ENCODE measurements around the gene TEKTIP1.
A peak's percentile ranks its signal among the peaks of the same experiment; 100 is the strongest.
"Not testable (repeated sequence)": the region's sequence is repeated elsewhere in the genome, so short reads cannot be mapped to it uniquely, and the experiment has no call there.

TEKTIP1 gene

GRCh38 chr19:3557461-3558248 lies 18.7 kb downstream of the TEKTIP1 start, which contains the start of gene MFSD12:
TSS of gene MFSD12 (minus strand) at chr19:3557586. CDS start at chr19:3557403, 183 bp downstream.
- DNase-seq (ENCODE audit: low read depth, low spot score), result peak; percentile 89

GRCh38 chr19:3563709-3564524 lies 24.9 kb downstream of the TEKTIP1 start:
- DNase-seq (ENCODE audit: low read depth, low spot score), result no peak

GRCh38 chr19:3565139-3565538 lies 26.2 kb downstream of the TEKTIP1 start:
- no peak for DNase-seq (ENCODE audit: low read depth, low spot score)

GRCh38 chr19:3570042-3570441 lies 31.1 kb downstream of the TEKTIP1 start:
- DNase-seq (ENCODE audit: low read depth, low spot score), result not testable (repeated sequence)

GRCh38 chr19:3570606-3571011 lies 31.6 kb downstream of the TEKTIP1 start:
- no peak for DNase-seq (ENCODE audit: low read depth, low spot score)

GRCh38 chr19:3572132-3572854 lies 33.3 kb downstream of the TEKTIP1 start:
- DNase-seq (ENCODE audit: low read depth, low spot score), result peak; percentile 99

- DNase-seq (ENCODE audit: low read depth, low spot score), result no peak
Measured at GRCh38 chr19:3572855-3573161, 33.8 kb downstream of the TEKTIP1 start, which contains the start of gene HMG20B. TSS of gene HMG20B (plus strand) at chr19:3572944. CDS start at chr19:3573310, 366 bp downstream.

GRCh38 chr19:3573162-3573857 lies 34.3 kb downstream of the TEKTIP1 start:
- no peak for DNase-seq (ENCODE audit: low read depth, low spot score)

GRCh38 chr19:3573858-3574637 lies 35.1 kb downstream of the TEKTIP1 start:
- peak; percentile 59 for DNase-seq (ENCODE audit: low read depth, low spot score)

- DNase-seq (ENCODE audit: low read depth, low spot score), result no peak
Measured at GRCh38 chr19:3575260-3575741, 36.3 kb downstream of the TEKTIP1 start.

GRCh38 chr19:3575949-3576673 lies 37.1 kb downstream of the TEKTIP1 start:
- no peak for DNase-seq (ENCODE audit: low read depth, low spot score)

GRCh38 chr19:3576696-3577443 lies 37.9 kb downstream of the TEKTIP1 start:
- DNase-seq (ENCODE audit: low read depth, low spot score), result no peak

GRCh38 chr19:3577723-3578344 lies 38.9 kb downstream of the TEKTIP1 start:
- DNase-seq (ENCODE audit: low read depth, low spot score), result no peak

- DNase-seq (ENCODE audit: low read depth, low spot score), result no peak
Measured at GRCh38 chr19:3578390-3578789, 39.4 kb downstream of the TEKTIP1 start.

- DNase-seq (ENCODE audit: low read depth, low spot score), result no peak
Measured at GRCh38 chr19:3580156-3580934, 41.4 kb downstream of the TEKTIP1 start.

- not testable (repeated sequence) for DNase-seq (ENCODE audit: low read depth, low spot score)
Measured at GRCh38 chr19:3581792-3582191, 42.8 kb downstream of the TEKTIP1 start.

- not testable (repeated sequence) for DNase-seq (ENCODE audit: low read depth, low spot score)
Measured at GRCh38 chr19:3584036-3584802, 45.2 kb downstream of the TEKTIP1 start.
